Measurements from ENCODE around the gene NKAPD1. TPM values are rescaled to one million over a fixed set of nuclear protein-coding genes. Genes with fewer than 3 reads are reported as not detected.

The NKAPD1 gene
- total and polyA plus RNA-seq, 2 of the 13 experiments (the other 11 are each of a cell fraction or from before 2014, with no cell fraction given), result 11.2 to 22.5 TPM

DNA sequence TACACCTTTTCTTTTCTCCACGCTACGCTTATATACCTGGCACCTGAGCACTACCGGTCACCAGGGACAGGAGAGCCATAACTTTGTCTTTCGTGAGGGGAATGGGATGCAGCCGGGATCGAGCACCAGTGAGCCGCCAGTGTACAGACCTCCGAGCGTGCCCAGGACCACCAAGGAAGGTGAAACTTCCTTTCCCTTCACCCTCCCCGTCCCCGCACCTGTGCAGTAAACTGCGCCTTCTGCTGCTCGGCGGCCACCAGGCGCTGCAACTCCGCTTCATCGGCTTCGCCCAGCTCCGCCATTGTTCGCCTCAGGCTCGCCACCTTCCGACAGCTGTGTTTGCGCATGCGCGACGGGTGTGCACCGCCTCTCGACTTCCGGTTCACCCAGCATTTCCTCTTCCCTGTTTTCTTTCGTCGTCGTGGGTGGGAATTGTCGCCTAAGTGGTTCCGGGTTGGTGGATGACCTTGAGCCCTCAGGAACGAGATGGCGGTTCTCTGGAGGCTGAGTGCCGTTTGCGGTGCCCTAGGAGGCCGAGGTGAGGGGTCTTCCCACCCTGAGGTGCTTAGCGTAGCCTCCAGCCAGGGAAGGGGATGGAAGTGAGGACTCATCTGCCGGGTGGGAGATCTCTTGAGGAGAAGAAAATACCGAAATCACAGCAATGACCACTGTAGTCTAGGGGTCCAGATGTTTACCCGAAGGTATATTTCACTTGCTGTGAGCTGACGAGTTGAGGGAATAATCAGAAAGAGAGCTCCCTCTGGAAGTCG is 12.5 kb downstream of the NKAPD1 start, which contains the start of the genes SDHD and TIMM8B (continued):
- TF ChIP-seq ZSCAN9 (CRISPR knock-in tag; IDR thresholded peaks at IDR 0.05; ENCODE audit: borderline replicate concordance) (peak; percentile 90), ZBTB38 (CRISPR knock-in tag; IDR thresholded peaks at IDR 0.05) (peak; percentile 75; the same call in 1 of the 2 replicates), ZNF335 (CRISPR knock-in tag; IDR thresholded peaks at IDR 0.05) (peak; percentile 66; the same call in 1 of the 2 replicates), ZNF629 (CRISPR knock-in tag; conservative IDR thresholded peaks at IDR 0.05) (no peak), ZNF557 (CRISPR knock-in tag; IDR thresholded peaks at IDR 0.05) (0 out of 2 replicates have a peak, but pooled peaks have one; percentile 31), MED13 (CRISPR knock-in tag; IDR thresholded peaks at IDR 0.05) (no peak), ZC3H13 (CRISPR knock-in tag; IDR thresholded peaks at IDR 0.05) (peak; percentile 94; the same call in 1 of the 2 replicates), CAMTA2 (CRISPR knock-in tag; IDR thresholded peaks at IDR 0.05; ENCODE audit: borderline replicate concordance) (peak; percentile 48; the same call in 1 of the 2 replicates), ARHGAP35 (CRISPR knock-in tag; IDR thresholded peaks at IDR 0.05; ENCODE audit: borderline replicate concordance) (no peak), KDM5B (CRISPR knock-in tag; IDR thresholded peaks at IDR 0.05; ENCODE audit: borderline replicate concordance) (peak; percentile 69; the same call in 1 of the 2 replicates), ERF (CRISPR knock-in tag; IDR thresholded peaks at IDR 0.05) (peak; percentile 86), ZNF816 (CRISPR knock-in tag; IDR thresholded peaks at IDR 0.05; ENCODE audit: borderline replicate concordance) (peak; percentile 47; the same call in 1 of the 2 replicates), ZNF616 (CRISPR knock-in tag; IDR thresholded peaks at IDR 0.05; ENCODE audit: low read depth) (peak; percentile 62; the same call in 1 of the 2 replicates), CHD2 (IDR thresholded peaks at IDR 0.05; ENCODE audit: low read depth, low read length) (no peak), TOPORS (CRISPR knock-in tag; IDR thresholded peaks at IDR 0.05) (0 out of 2 replicates have a peak, but pooled peaks have one; percentile 28), AGO2 (optimal IDR thresholded peaks at IDR 0.05; ENCODE audit: low read depth, low read length) (peak; percentile 60), ZNF775 (CRISPR knock-in tag; IDR thresholded peaks at IDR 0.05; ENCODE audit: borderline replicate concordance) (0 out of 2 replicates have a peak, but pooled peaks have one; percentile 65), TEAD3 (CRISPR knock-in tag; optimal IDR thresholded peaks at IDR 0.05; ENCODE audit: borderline replicate concordance) (peak; percentile 67)
- TF ChIP-seq, protein P1, sequence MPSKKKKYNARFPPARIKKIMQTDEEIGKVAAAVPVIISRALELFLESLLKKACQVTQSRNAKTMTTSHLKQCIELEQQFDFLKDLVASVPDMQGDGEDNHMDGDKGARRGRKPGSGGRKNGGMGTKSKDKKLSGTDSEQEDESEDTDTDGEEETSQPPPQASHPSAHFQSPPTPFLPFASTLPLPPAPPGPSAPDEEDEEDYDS (CRISPR knock-in tag; IDR thresholded peaks at IDR 0.05), result peak; percentile 82
- TF ChIP-seq, protein P2, sequence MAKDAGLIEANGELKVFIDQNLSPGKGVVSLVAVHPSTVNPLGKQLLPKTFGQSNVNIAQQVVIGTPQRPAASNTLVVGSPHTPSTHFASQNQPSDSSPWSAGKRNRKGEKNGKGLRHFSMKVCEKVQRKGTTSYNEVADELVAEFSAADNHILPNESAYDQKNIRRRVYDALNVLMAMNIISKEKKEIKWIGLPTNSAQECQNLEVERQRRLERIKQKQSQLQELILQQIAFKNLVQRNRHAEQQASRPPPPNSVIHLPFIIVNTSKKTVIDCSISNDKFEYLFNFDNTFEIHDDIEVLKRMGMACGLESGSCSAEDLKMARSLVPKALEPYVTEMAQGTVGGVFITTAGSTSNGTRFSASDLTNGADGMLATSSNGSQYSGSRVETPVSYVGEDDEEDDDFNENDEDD (CRISPR knock-in tag; IDR thresholded peaks at IDR 0.05; ENCODE audit: borderline replicate concordance), result peak; percentile 61
- TF ChIP-seq, protein P3, sequence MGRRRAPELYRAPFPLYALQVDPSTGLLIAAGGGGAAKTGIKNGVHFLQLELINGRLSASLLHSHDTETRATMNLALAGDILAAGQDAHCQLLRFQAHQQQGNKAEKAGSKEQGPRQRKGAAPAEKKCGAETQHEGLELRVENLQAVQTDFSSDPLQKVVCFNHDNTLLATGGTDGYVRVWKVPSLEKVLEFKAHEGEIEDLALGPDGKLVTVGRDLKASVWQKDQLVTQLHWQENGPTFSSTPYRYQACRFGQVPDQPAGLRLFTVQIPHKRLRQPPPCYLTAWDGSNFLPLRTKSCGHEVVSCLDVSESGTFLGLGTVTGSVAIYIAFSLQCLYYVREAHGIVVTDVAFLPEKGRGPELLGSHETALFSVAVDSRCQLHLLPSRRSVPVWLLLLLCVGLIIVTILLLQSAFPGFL (CRISPR knock-in tag; IDR thresholded peaks at IDR 0.05), result no peak
- TF ChIP-seq, protein P4, sequence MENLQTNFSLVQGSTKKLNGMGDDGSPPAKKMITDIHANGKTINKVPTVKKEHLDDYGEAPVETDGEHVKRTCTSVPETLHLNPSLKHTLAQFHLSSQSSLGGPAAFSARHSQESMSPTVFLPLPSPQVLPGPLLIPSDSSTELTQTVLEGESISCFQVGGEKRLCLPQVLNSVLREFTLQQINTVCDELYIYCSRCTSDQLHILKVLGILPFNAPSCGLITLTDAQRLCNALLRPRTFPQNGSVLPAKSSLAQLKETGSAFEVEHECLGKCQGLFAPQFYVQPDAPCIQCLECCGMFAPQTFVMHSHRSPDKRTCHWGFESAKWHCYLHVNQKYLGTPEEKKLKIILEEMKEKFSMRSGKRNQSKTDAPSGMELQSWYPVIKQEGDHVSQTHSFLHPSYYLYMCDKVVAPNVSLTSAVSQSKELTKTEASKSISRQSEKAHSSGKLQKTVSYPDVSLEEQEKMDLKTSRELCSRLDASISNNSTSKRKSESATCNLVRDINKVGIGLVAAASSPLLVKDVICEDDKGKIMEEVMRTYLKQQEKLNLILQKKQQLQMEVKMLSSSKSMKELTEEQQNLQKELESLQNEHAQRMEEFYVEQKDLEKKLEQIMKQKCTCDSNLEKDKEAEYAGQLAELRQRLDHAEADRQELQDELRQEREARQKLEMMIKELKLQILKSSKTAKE (CRISPR knock-in tag; IDR thresholded peaks at IDR 0.05; ENCODE audit: borderline replicate concordance), result peak; percentile 56
- TF ChIP-seq, protein P5, sequence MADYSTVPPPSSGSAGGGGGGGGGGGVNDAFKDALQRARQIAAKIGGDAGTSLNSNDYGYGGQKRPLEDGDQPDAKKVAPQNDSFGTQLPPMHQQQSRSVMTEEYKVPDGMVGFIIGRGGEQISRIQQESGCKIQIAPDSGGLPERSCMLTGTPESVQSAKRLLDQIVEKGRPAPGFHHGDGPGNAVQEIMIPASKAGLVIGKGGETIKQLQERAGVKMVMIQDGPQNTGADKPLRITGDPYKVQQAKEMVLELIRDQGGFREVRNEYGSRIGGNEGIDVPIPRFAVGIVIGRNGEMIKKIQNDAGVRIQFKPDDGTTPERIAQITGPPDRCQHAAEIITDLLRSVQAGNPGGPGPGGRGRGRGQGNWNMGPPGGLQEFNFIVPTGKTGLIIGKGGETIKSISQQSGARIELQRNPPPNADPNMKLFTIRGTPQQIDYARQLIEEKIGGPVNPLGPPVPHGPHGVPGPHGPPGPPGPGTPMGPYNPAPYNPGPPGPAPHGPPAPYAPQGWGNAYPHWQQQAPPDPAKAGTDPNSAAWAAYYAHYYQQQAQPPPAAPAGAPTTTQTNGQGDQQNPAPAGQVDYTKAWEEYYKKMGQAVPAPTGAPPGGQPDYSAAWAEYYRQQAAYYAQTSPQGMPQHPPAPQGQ (CRISPR knock-in tag; IDR thresholded peaks at IDR 0.05; ENCODE audit: borderline replicate concordance), result peak; percentile 88; the same call in 1 of the 2 replicates
